Measurements from ENCODE around the gene BTBD9.

BTBD9 gene

GRCh38 chr6:38476888-38477287 is 162.8 kb downstream of the BTBD9 start:
- DNase-seq (ENCODE audit: insufficient read length, low spot score) (no peak), FAIRE-seq (no peak)
- TF ChIP-seq CTCF (IDR thresholded peaks at IDR 0.05; ENCODE audit: insufficient read depth, missing control alignments), result no peak

GRCh38 chr6:38476141-38476540 is 163.6 kb downstream of the BTBD9 start:
- no peak for TF ChIP-seq CTCF (IDR thresholded peaks at IDR 0.05; ENCODE audit: insufficient read depth, missing control alignments)
- DNase-seq (ENCODE audit: insufficient read length, low spot score) (no peak), FAIRE-seq (no peak)

- DNase-seq (ENCODE audit: insufficient read length, low spot score) (no peak), FAIRE-seq (no peak)
- no peak for TF ChIP-seq CTCF (IDR thresholded peaks at IDR 0.05; ENCODE audit: insufficient read depth, missing control alignments)
Observed at GRCh38 chr6:38470548-38470947, 169.2 kb downstream of the BTBD9 start.

DNA sequence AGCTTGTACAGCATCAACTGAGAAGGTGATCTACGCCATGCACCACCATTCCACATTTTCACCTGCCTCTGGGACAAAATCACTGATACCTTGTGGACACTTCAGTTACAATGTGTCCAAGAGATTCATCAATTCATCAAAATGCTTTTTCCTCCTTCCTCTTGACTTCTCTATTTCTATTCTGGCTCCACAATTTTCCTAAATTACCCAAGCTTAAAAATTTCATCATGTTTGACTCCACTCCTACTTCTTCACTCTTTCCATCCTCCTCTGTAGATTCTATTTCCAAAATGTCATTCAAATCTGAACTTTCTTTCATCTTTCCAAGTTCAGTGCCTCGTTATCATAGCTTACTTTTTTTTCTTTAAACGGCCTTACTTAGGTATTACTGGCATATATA is 172.2 kb downstream of the BTBD9 start:
- DNase-seq (ENCODE audit: insufficient read length, low spot score) (no peak), FAIRE-seq (no peak)
- no peak for TF ChIP-seq CTCF (IDR thresholded peaks at IDR 0.05; ENCODE audit: insufficient read depth, missing control alignments)

DNA sequence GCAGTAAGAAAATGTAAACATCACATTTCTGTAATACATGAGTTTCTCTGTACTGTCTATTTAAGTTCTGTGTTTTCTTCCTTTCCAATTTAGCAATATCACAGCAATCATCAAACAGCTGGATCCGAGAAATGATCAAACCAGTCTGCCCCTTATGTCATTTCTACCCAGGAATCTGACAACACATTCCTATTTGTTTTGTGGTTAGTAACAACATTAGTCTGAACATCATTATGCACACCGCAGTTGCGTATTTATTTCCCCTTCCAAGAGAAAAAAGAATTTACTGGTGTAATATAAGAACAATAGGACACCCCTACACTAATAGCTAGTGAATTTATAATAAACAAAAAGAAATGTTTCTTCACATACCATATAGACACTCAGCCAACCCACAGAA is 179.5 kb downstream of the BTBD9 start:
- no peak for FAIRE-seq
- no peak for TF ChIP-seq CTCF (IDR thresholded peaks at IDR 0.05; ENCODE audit: insufficient read depth, missing control alignments)
- no peak for DNase-seq (ENCODE audit: insufficient read length, low spot score)

DNA sequence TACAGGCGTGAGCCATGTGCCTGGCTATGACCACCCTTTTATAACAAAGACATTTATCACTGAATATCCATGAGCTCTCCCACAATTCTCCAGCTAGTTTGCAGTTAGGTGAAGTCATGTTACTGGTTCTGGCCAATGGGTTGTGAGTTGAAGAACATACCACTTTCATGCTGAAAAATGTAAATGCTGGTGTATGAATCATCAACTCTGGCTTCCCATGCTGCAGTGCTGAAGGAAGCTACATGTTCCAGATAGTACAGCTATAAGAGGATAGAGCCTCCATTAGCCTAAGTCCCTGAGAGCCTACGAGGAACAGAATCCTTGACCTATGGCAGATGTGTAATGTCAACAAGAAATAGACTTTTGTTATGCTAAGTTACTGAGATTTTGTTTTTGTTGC is 180.4 kb downstream of the BTBD9 start:
- DNase-seq (ENCODE audit: insufficient read length, low spot score) (no peak), FAIRE-seq (peak; percentile 86)
- no peak for TF ChIP-seq CTCF (IDR thresholded peaks at IDR 0.05; ENCODE audit: insufficient read depth, missing control alignments)

- FAIRE-seq (no peak), DNase-seq (ENCODE audit: insufficient read length, low spot score) (no peak)
- no peak for TF ChIP-seq CTCF (IDR thresholded peaks at IDR 0.05; ENCODE audit: insufficient read depth, missing control alignments)
Observed at GRCh38 chr6:38453861-38454260, 185.9 kb downstream of the BTBD9 start.
